Airway epithelial cell (primary cell): ENCODE data around the gene GANC. TPM values are rescaled to one million over a fixed set of nuclear protein-coding genes. Genes with fewer than 3 reads are reported as not detected.

Experiments used
- total RNA-seq: library from RNA; depleted of rRNA; stranded (reverse); fragments of >200 nt; gene quantifications from 2 replicates; pipeline ENCODE4 v1.2.3, GENCODE V29; 2015

The GANC gene
- 14.9 and 19.3 TPM in 2 replicates for total RNA-seq

GRCh38 chr15:42272939-42273899 lies at the start of gene GANC, which contains the start of gene TMEM87A:
GANC (plus strand) TSS chr15:42273201; CDS start chr15:42274482, 1,281 bp downstream.
TMEM87A (minus strand) TSS chr15:42273433; CDS start chr15:42273398, 35 bp downstream.

GRCh38 chr15:42359249-42359648 lies 86.2 kb downstream of the GANC start, which contains the start of gene CAPN3:
CAPN3 (plus strand) TSS chr15:42359501; CDS start chr15:42359806, 305 bp downstream.

Other genes with a start within 250 kb of the GANC start
- not detected in 2 replicates for gene PLA2G4D, start 178.6 kb upstream of the GANC start, total RNA-seq
- 3.5 and 10.7 TPM in 2 replicates for gene PLA2G4F, start 116.6 kb upstream of the GANC start, total RNA-seq
- 15.1 and 24.8 TPM in 2 replicates for gene VPS39, start 64.9 kb upstream of the GANC start, total RNA-seq
- 48.7 and 58.2 TPM in 2 replicates for gene TMEM87A, start 232 bp downstream of the GANC start, total RNA-seq
- gene CAPN3, start 86.3 kb downstream of the GANC start, total RNA-seq, result 1.5 and 1.7 TPM in 2 replicates
- 15.3 and 22.2 TPM in 2 replicates for gene ZNF106, start 217.9 kb downstream of the GANC start, total RNA-seq
- gene SNAP23, start 222.4 kb downstream of the GANC start, total RNA-seq, result 34.5 and 42.5 TPM in 2 replicates